HEK293T (cell line): Measurements from ENCODE around the gene ASS1.

Experiments used
- BHLHE40 ChIP-seq: fragments of 450-650 bp; IDR thresholded peaks from 2 replicates; pipeline ENCODE4 v1.6.1; 2016; ENCODE audit warnings: mild to moderate bottlenecking, moderate library complexity, borderline replicate concordance
- ELF4 ChIP-seq: fragments of 450-650 bp; IDR thresholded peaks from 2 replicates; pipeline ENCODE4 v1.6.1; 2017; ENCODE audit warnings: antibody characterized with exemption
- FOXA1 ChIP-seq: fragments of 450-650 bp; IDR thresholded peaks from 2 replicates; pipeline ENCODE4 v1.6.1; 2016; ENCODE audit warnings: mild to moderate bottlenecking
- FOXK2 ChIP-seq: fragments of 450-650 bp; IDR thresholded peaks from 2 replicates; pipeline ENCODE4 v1.6.1; 2016; ENCODE audit warnings: mild to moderate bottlenecking
- FOXM1 ChIP-seq: fragments of 450-650 bp; IDR thresholded peaks from 2 replicates; pipeline ENCODE4 v1.6.1; 2017; ENCODE audit warnings: mild to moderate bottlenecking, borderline replicate concordance
- HDGF ChIP-seq: fragments of 450-650 bp; IDR thresholded peaks from 2 replicates; pipeline ENCODE4 v1.6.1; 2017; ENCODE audit warnings: antibody characterized with exemption, borderline replicate concordance
- LEF1 ChIP-seq: fragments of 450-650 bp; IDR thresholded peaks from 2 replicates; pipeline ENCODE4 v1.6.1; 2017; ENCODE audit warnings: mild to moderate bottlenecking, borderline replicate concordance
- NFRKB ChIP-seq: fragments of 450-650 bp; IDR thresholded peaks from 2 replicates; pipeline ENCODE4 v1.6.1; 2016; ENCODE audit warnings: mild to moderate bottlenecking, moderate library complexity
- SP1 ChIP-seq: fragments of 450-650 bp; IDR thresholded peaks from 2 replicates; pipeline ENCODE4 v1.6.1; 2017
- TARDBP ChIP-seq: fragments of 450-650 bp; IDR thresholded peaks from 2 replicates; pipeline ENCODE4 v1.6.1; 2016
- ZNF384 ChIP-seq: fragments of 450-650 bp; IDR thresholded peaks from 2 replicates; pipeline ENCODE4 v1.6.1; 2016
- TF ChIP-seq, protein P1 (sequence below): fragments of 450-650 bp; IDR thresholded peaks from 2 replicates; pipeline ENCODE4 v1.6.1; 2016

DNA sequence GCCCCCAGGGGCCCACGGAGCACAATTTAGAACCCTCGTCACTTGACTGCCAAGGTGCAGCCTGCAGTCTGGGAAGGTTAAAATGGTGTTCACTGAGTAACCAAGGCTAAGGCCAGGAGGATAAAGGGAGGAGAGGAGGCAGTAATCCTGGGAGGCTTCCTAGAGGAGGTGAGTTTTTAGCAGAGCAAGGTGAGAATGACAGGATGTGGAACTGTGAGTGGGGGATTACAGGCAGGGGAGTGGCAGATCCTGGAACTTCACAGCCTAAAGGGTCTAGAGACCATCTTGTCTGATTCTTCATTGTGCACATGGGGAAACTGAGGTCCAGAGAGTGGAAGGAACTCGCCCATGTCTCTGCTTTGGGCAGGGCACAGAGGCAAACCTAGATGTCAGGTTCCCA, 42.5 kb upstream of the ASS1 start:
- no peak for TF ChIP-seq LEF1
- no peak for TF ChIP-seq SP1
- TF ChIP-seq NFRKB: no peak
- TF ChIP-seq FOXA1: no peak
- no peak for TF ChIP-seq ELF4
- no peak for TF ChIP-seq FOXK2
- TF ChIP-seq FOXM1: no peak
- no peak for TF ChIP-seq ZNF384
- TF ChIP-seq BHLHE40: no peak
- no peak for TF ChIP-seq TARDBP
- no peak for TF ChIP-seq HDGF
- TF ChIP-seq, protein P1, sequence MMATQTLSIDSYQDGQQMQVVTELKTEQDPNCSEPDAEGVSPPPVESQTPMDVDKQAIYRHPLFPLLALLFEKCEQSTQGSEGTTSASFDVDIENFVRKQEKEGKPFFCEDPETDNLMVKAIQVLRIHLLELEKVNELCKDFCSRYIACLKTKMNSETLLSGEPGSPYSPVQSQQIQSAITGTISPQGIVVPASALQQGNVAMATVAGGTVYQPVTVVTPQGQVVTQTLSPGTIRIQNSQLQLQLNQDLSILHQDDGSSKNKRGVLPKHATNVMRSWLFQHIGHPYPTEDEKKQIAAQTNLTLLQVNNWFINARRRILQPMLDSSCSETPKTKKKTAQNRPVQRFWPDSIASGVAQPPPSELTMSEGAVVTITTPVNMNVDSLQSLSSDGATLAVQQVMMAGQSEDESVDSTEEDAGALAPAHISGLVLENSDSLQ: no peak
